22Rv1 (cell line): Measurements from ENCODE around the gene SLPI.

Source experiments
- H3K27ac ChIP-seq: fragments of 450-650 bp; 2 replicates; pipeline ENCODE4 v1.5.1; 2017
- ZFX ChIP-seq: fragments of 450-650 bp; IDR thresholded peaks from 2 replicates; pipeline ENCODE4 v1.6.1; 2017; ENCODE audit warnings: antibody characterized with exemption, borderline replicate concordance
- TF ChIP-seq, protein P1 (sequence below): fragments of 450-650 bp; IDR thresholded peaks from 2 replicates; pipeline ENCODE4 v1.5.1; 2017; ENCODE audit warnings: mild to moderate bottlenecking

SLPI gene

GRCh38 chr20:45257711-45258110, 3.3 kb upstream of the SLPI start:
- TF ChIP-seq, protein P1, sequence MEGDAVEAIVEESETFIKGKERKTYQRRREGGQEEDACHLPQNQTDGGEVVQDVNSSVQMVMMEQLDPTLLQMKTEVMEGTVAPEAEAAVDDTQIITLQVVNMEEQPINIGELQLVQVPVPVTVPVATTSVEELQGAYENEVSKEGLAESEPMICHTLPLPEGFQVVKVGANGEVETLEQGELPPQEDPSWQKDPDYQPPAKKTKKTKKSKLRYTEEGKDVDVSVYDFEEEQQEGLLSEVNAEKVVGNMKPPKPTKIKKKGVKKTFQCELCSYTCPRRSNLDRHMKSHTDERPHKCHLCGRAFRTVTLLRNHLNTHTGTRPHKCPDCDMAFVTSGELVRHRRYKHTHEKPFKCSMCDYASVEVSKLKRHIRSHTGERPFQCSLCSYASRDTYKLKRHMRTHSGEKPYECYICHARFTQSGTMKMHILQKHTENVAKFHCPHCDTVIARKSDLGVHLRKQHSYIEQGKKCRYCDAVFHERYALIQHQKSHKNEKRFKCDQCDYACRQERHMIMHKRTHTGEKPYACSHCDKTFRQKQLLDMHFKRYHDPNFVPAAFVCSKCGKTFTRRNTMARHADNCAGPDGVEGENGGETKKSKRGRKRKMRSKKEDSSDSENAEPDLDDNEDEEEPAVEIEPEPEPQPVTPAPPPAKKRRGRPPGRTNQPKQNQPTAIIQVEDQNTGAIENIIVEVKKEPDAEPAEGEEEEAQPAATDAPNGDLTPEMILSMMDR, result no peak
- TF ChIP-seq ZFX, result no peak
- no peak overlapping the region for H3K27ac ChIP-seq

- TF ChIP-seq, protein P1, result no peak
- TF ChIP-seq ZFX, result no peak
- no peak overlapping the region for H3K27ac ChIP-seq
Measured at GRCh38 chr20:45257161-45257560, 2.8 kb upstream of the SLPI start.

GRCh38 chr20:45253261-45253660, 1.1 kb downstream of the SLPI start:
- H3K27ac ChIP-seq, result no peak overlapping the region
- TF ChIP-seq, protein P1, result no peak
- TF ChIP-seq ZFX, result no peak

- TF ChIP-seq, protein P1, result no peak
- TF ChIP-seq ZFX, result no peak
- H3K27ac ChIP-seq, result no peak overlapping the region
Measured at GRCh38 chr20:45251884-45252560, 2.3 kb downstream of the SLPI start.

- TF ChIP-seq ZFX, result no peak
- TF ChIP-seq, protein P1, result no peak
- no peak overlapping the region for H3K27ac ChIP-seq
Measured at GRCh38 chr20:45248609-45249008, 5.8 kb downstream of the SLPI start.

GRCh38 chr20:45247865-45248264, 6.5 kb downstream of the SLPI start:
- TF ChIP-seq, protein P1, result no peak
- TF ChIP-seq ZFX, result no peak

DNA sequence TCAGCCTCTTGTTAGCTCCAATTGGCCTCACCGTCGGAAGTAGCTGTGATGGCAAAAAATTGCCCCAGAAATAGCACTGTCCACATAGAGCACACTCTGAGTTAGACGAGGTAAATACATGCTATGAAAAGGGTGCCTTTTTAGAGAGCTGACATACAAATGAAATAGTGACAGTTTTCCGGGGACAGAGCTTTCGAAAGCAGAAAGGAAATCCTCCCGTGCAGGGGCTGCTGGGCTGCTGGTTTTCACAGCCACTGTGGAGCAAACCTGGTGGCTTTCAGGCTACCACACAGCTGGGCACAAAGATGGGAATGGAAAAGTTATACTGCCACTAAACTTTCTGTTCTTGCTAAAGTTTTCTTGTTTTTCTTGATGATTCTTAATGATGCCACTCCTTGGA, 8.3 kb downstream of the SLPI start:
- no peak for TF ChIP-seq ZFX
- TF ChIP-seq, protein P1, result no peak
- H3K27ac ChIP-seq, result no peak overlapping the region

More at GRCh38 chr20:45247865-45248264, 6.5 kb downstream of the SLPI start:
- H3K27ac ChIP-seq, result no peak overlapping the region
